Activated B cell treated with CpG ODN at 0.5 μM for 24 hours (primary cell): Measurements from ENCODE around the gene NEURL1B. TPM values are rescaled to one million over a fixed set of nuclear protein-coding genes. Genes with fewer than 3 reads are reported as not detected.

Experiments
- ATAC-seq: fragments of 200-7000 bp; cut with Tn5 transposase; one replicate; pipeline ENCODE4 v1.10.0; 2021; ENCODE audit warnings: low read depth, mild to moderate bottlenecking, moderate library complexity
- CTCF ChIA-PET: fragments of 350-600 bp; sonication (Branson Sonifier 250); formaldehyde crosslinking; loops from one replicate; lab custom pipeline; 2021; ENCODE audit warnings: antibody characterized with exemption; lab: Charles Lee
- POLR2A ChIA-PET: fragments of 350-600 bp; sonication (Branson Sonifier 250); formaldehyde crosslinking; loops from one replicate; lab custom pipeline; 2021; ENCODE audit warnings: antibody characterized with exemption; lab: Charles Lee
- DNase-seq: peaks from one replicate; pipeline ENCODE4 v3.0.0; 2022
- H3K27ac Mint-ChIP-seq: one replicate; pipeline ENCODE4 v1.8.0; 2020; ENCODE audit warnings: mixed read lengths
- H3K27me3 Mint-ChIP-seq: one replicate; pipeline ENCODE4 v1.8.0; 2021; ENCODE audit warnings: mixed read lengths
- H3K36me3 Mint-ChIP-seq: one replicate; pipeline ENCODE4 v1.8.0; 2021; ENCODE audit warnings: low read depth, mixed read lengths
- H3K4me1 Mint-ChIP-seq: one replicate; pipeline ENCODE4 v1.8.0; 2021; ENCODE audit warnings: mixed read lengths
- H3K4me3 Mint-ChIP-seq: one replicate; pipeline ENCODE4 v1.8.0; 2020; ENCODE audit warnings: mild to moderate bottlenecking, mixed read lengths
- H3K9me3 Mint-ChIP-seq: one replicate; pipeline ENCODE4 v1.8.0; 2020; ENCODE audit warnings: mixed read lengths
- intact Hi-C: fragments of 100-400 bp; cut with micrococcal nuclease; formaldehyde crosslinking; loops from one replicate; pipeline ENCODE4 v1.15.1; 2024
- total RNA-seq: library from RNA; stranded (reverse); gene quantifications from 2 replicates; pipeline ENCODE4 v1.2.3, GENCODE V29; 2022
- TF ChIP-seq, protein P1 (sequence below): fragments of 200-600 bp; IDR thresholded peaks from one replicate; pipeline ENCODE4 v1.8.0; 2022; ENCODE audit warnings: antibody characterized with exemption, mild to moderate bottlenecking

NEURL1B gene
- total RNA-seq, 1 donor from 2014 or later: 0.09 TPM

DNA sequence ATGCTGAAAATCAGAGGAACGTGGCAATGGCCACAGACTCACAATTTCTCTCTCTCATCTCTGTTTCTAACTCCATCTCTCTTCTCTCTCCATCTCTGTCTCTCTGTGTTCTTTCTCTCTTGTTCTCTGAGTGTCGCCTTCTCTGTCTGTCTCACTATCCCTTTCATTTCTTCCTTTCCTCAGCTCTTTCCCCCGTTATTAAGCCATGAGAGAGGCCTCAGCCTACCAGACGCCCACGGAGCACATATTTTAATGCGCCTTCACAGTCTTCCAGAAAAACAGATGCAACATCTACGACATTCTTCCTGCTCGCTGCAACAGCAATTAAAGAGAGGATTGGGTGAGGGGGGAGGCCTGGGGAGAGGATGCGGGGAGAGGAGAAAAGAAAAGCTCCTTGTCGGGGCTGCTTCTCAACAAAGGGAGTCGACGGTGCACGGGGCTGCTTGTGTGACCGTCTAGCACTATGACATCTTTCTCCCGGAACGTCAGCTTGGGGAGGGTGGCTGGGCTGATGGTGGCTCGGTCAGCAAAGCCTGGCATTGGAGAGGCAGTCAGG lies 37.7 kb upstream of the NEURL1B start:
- ATAC-seq: no peak
- peaks cover 4% of the 10 kb centered on the region for H3K9me3 Mint-ChIP-seq
- ChIA-PET CTCF (no interaction called here), POLR2A (no interaction called here)
- H3K27me3 Mint-ChIP-seq: peaks cover 11% of the 10 kb centered on the region
- TF ChIP-seq, protein P1, sequence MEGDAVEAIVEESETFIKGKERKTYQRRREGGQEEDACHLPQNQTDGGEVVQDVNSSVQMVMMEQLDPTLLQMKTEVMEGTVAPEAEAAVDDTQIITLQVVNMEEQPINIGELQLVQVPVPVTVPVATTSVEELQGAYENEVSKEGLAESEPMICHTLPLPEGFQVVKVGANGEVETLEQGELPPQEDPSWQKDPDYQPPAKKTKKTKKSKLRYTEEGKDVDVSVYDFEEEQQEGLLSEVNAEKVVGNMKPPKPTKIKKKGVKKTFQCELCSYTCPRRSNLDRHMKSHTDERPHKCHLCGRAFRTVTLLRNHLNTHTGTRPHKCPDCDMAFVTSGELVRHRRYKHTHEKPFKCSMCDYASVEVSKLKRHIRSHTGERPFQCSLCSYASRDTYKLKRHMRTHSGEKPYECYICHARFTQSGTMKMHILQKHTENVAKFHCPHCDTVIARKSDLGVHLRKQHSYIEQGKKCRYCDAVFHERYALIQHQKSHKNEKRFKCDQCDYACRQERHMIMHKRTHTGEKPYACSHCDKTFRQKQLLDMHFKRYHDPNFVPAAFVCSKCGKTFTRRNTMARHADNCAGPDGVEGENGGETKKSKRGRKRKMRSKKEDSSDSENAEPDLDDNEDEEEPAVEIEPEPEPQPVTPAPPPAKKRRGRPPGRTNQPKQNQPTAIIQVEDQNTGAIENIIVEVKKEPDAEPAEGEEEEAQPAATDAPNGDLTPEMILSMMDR: no peak
- intact Hi-C loops: no loop called here
- no peak for DNase-seq
- H3K4me3 Mint-ChIP-seq: no peak overlapping the region
- no peaks in the 10 kb centered on the region for H3K36me3 Mint-ChIP-seq
- H3K27ac Mint-ChIP-seq: no peak overlapping the region
- H3K4me1 Mint-ChIP-seq: no peaks in the 10 kb centered on the region

DNA sequence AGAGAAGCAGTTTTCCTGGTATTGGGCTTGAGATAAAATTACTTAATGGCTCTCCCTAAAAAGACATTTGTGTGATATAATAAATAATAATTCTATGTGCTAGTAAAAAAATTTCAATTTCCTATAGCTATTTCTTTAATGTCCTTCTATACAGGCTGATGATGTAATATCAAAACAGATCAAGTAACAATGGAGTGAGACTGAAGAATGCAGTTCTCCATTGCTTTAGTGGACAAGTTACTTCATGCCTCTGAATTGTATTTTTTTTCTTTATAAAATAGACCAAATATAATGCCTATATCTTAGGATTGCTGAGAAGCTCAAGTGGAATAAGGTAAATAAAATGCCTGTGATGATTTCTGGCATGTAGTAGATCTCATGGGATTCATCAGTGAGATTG lies 35.6 kb upstream of the NEURL1B start:
- no peak for ATAC-seq
- DNase-seq: no peak
- TF ChIP-seq, protein P1: no peak
- ChIA-PET CTCF (no interaction called here), POLR2A (no interaction called here)
- H3K9me3 Mint-ChIP-seq: peaks cover 4% of the 10 kb centered on the region
- H3K4me1 Mint-ChIP-seq: no peaks in the 10 kb centered on the region
- H3K36me3 Mint-ChIP-seq: no peaks in the 10 kb centered on the region
- no peak overlapping the region for H3K4me3 Mint-ChIP-seq
- H3K27me3 Mint-ChIP-seq: peaks cover 17% of the 10 kb centered on the region
- intact Hi-C loops: no loop called here
- no peak overlapping the region for H3K27ac Mint-ChIP-seq

DNA sequence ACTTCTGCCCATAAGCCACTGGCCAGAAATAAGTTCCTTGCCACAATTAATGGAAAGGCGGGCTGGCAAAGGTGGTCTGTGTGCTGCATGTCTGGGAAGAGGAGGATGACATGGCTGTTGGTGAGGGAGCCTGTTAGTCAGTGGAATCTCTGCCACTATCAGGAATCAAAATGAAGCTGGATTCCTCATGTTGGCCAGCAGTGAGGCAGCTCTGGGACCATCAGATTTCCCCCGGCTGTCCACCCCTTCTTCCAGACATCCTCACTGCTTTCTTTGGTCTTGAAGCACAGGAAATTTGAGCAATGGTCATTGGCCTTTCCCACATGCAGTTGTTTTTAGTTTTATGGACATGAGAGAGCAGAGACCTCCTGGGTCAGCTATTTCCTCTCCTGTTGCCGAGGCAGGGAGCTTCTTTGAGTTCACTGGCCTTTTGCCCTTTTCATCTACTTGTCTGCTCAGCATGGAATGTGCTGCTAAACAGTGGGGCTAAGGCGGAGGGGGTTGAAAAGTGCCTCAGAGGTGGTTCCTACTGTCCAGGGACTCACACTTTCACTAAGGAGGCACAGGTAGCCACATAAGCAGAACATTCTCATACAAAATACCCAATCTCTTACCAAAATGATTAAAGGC lies 34.8 kb upstream of the NEURL1B start:
- H3K27ac Mint-ChIP-seq: no peak overlapping the region
- no peak overlapping the region for H3K4me3 Mint-ChIP-seq
- ChIA-PET CTCF (no interaction called here), POLR2A (no interaction called here)
- intact Hi-C loops: no loop called here
- H3K4me1 Mint-ChIP-seq: no peaks in the 10 kb centered on the region
- H3K9me3 Mint-ChIP-seq: peaks cover 4% of the 10 kb centered on the region
- DNase-seq (no peak), ATAC-seq (no peak)
- H3K27me3 Mint-ChIP-seq: peaks cover 19% of the 10 kb centered on the region
- no peaks in the 10 kb centered on the region for H3K36me3 Mint-ChIP-seq
- TF ChIP-seq, protein P1: no peak

DNA sequence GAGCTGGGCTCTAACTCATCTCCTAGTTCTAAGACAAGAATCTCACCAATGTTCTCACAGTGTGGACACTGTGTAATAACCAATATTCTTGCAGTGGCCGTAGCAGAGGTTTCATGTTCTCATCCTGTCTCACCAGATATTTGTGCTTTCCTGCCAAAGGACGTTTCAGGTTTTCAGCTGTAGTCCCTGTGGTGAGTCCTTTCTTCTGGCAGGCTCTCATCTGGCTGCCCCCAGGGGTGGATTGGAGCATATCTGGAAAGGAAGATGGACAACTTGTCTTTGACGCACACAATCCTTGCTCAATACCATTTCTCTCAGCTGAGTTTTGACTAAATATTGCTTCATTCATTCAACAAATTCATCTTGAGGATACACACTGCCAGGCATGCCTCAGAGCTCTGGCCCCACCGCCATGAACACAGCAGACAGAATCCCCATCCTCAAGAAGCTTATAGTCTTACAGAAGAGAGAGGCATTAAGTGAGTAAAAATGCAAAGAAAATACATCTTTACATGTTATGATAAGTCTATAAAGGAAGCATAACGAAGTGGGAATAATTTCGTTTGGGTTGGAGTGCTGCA lies 33.8 kb upstream of the NEURL1B start:
- Mint-ChIP-seq H3K36me3 (no peaks in the 10 kb centered on the region), H3K4me3 (no peak overlapping the region), H3K9me3 (peaks cover 4% of the 10 kb centered on the region), H3K27ac (no peak overlapping the region), H3K4me1 (no peaks in the 10 kb centered on the region), H3K27me3 (peaks cover 19% of the 10 kb centered on the region)
- DNase-seq: no peak
- TF ChIP-seq, protein P1: no peak
- ATAC-seq: no peak
- intact Hi-C loops: no loop called here
- ChIA-PET POLR2A (no interaction called here), CTCF (no interaction called here)

DNA sequence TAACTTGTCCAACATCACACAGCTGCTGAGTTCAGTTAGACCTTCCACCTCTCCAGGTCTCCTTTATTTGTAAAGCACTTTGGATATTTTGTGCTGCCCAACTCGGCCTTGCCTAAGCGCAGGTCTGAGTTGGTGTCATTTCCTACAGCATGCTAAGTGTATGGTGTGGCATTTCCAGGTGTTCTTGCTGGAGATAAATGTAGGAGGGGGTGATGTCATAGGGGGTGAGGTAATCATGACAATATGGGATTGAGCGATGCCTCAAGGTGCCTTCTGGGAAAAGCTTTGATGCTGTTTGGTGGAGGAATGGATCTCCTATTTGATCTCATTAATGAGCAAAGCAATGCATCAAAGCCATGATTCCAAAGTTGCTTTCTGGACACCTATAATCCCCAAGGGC lies 32.3 kb upstream of the NEURL1B start:
- TF ChIP-seq, protein P1: no peak
- H3K4me3 Mint-ChIP-seq: no peak overlapping the region
- no peak overlapping the region for H3K27ac Mint-ChIP-seq
- no peak for ATAC-seq
- no peaks in the 10 kb centered on the region for H3K4me1 Mint-ChIP-seq
- no peak for DNase-seq
- H3K9me3 Mint-ChIP-seq: peaks cover 4% of the 10 kb centered on the region
- POLR2A ChIA-PET: interaction anchor here (0.5 kb wide), 1 partner anchor 84 kb away, joined by 7 read pairs; no protein-coding TSS in a partner anchor
- H3K36me3 Mint-ChIP-seq: no peaks in the 10 kb centered on the region
- intact Hi-C loops: no loop called here
- CTCF ChIA-PET: no interaction called here
- peaks cover 15% of the 10 kb centered on the region for H3K27me3 Mint-ChIP-seq
